Transverse colon (tissue), 4 donors: ENCODE data around the gene NENF.

ENCODE experiments used
- CTCF ChIP-seq, 5 experiments: fragments of 200-600 bp in 3 of 5; fragments of 450-650 bp in 2 of 5; sonication (generic) in 3 of 5; IDR thresholded peaks; 1 replicate in 2 of 5; 2 replicates in 3 of 5; pipeline ENCODE4 v1.5.1; 2016 to 2017; ENCODE audit warnings: antibody characterized with exemption in 5 of 5, inconsistent platforms in 3 of 5, mild to moderate bottlenecking in 2 of 5, moderate library complexity in 1 of 5
- POLR2A ChIP-seq: fragments of 450-650 bp; IDR thresholded peaks from one replicate; pipeline ENCODE4 v1.6.1; 2016; ENCODE audit warnings: antibody characterized with exemption, mild to moderate bottlenecking, moderate library complexity
- POLR2AphosphoS5 ChIP-seq, 3 donors: sonication (generic); formaldehyde crosslinking; IDR thresholded peaks; one replicate each; pipeline ENCODE4 v1.6.1; 2016; ENCODE audit warnings: antibody characterized with exemption in 3 of 3

DNA sequence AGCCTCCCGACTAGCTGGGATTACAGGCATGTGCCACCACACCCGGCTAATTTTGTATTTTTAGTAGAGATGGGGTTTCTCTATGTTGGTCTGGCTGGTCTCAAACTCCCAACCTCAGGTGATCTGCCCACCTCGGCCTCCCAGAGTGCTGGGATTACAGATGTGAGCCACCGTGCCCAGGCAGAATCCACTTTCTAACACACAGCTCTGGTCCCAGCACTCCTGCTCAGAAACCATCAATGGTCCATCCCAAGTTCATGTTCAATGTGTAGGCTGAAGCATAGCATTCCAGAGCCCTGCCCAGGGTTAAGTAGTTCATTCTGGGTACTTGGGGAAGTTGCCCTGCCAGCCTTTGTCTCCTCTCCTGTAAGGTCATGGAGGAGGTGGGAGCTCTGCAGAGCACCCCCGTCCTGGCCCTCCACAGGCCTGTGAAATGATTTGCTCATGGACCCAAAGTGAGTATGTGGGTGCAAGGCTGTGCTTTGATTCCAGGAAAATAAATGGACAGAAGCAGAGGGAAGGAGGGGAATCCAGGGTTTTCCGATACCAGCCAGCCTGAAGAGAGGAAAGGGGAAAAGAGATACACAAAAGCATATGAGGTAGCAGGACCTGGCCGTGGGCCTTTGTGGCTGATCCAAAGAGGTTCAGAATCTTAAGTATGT, 55.2 kb downstream of the NENF start:
- TF ChIP-seq CTCF (IDR thresholded peaks at IDR 0.05) (no peak), POLR2AphosphoS5 (IDR thresholded peaks at IDR 0.05) (no peak), POLR2A (no peak)
